Keratinocyte (primary cell): ENCODE results near the gene SETD1B. TPM values are rescaled to one million over a fixed set of nuclear protein-coding genes. Genes with fewer than 3 reads are reported as not detected.

ENCODE experiments used
- DNase-seq: peaks from one replicate; pipeline ENCODE4 v3.0.0-alpha.2; 2011; ENCODE audit warnings: low read depth, missing footprints, low spot score
- FAIRE-seq: peaks from 2 replicates; lab custom pipeline; 2011; peaks lifted over from hg19 to GRCh38; lab: Jason Lieb, UNC
- H2AFZ ChIP-seq: 2 replicates; pipeline ENCODE4 v1.6.0; 2012; ENCODE audit warnings: low read length, control low read depth, inconsistent platforms; ENCODE audit not compliant: control insufficient read depth
- H3K27ac ChIP-seq: 2 replicates; pipeline ENCODE4 v1.5.1; 2011; ENCODE audit warnings: low read length; ENCODE audit not compliant: control insufficient read depth, insufficient read depth
- H3K27me3 ChIP-seq: 3 replicates; pipeline ENCODE4 v1.6.0; 2011; ENCODE audit warnings: low read length; ENCODE audit not compliant: control insufficient read depth, insufficient read depth; ENCODE audit errors: extremely low read depth
- H3K36me3 ChIP-seq, 2 experiments: 2 replicates in 1 of 2; 3 replicates in 1 of 2; pipeline ENCODE4 v1.5.1; 2011; ENCODE audit warnings: low read length in 2 of 2, mild to moderate bottlenecking in 1 of 2; ENCODE audit not compliant: control insufficient read depth in 2 of 2, insufficient read depth in 2 of 2; ENCODE audit errors: extremely low read depth in 1 of 2
- H3K4me1 ChIP-seq: 3 replicates; pipeline ENCODE4 v1.5.1; 2011; ENCODE audit warnings: low read length; ENCODE audit not compliant: control insufficient read depth, insufficient read depth; ENCODE audit errors: extremely low read depth
- H3K4me2 ChIP-seq: 3 replicates; pipeline ENCODE4 v1.6.0; 2011; ENCODE audit warnings: low read depth, low read length; ENCODE audit not compliant: control insufficient read depth, insufficient read depth; ENCODE audit errors: extremely low read depth
- H3K4me3 ChIP-seq, 3 experiments: fragments of 200-600 bp in 1 of 3; sonication (generic) in 1 of 3; 2 replicates in 2 of 3; 3 replicates in 1 of 3; pipeline ENCODE4 v1.5.1; 2011 to 2016; ENCODE audit warnings: low read length in 3 of 3, mild to moderate bottlenecking in 3 of 3, control low read depth in 2 of 3, inconsistent platforms in 1 of 3, low read depth in 1 of 3, mixed read lengths in 1 of 3, mixed run types in 1 of 3, moderate library complexity in 1 of 3; ENCODE audit not compliant: control insufficient read depth in 2 of 3, insufficient read depth in 2 of 3; ENCODE audit errors: extremely low read depth in 1 of 3
- H3K79me2 ChIP-seq: 2 replicates; pipeline ENCODE4 v1.6.0; 2012; ENCODE audit warnings: low read length; ENCODE audit not compliant: control insufficient read depth, insufficient read depth
- H3K9ac ChIP-seq: 3 replicates; pipeline ENCODE4 v1.6.0; 2011; ENCODE audit warnings: low read length; ENCODE audit not compliant: control insufficient read depth, insufficient read depth; ENCODE audit errors: extremely low read depth
- H3K9me1 ChIP-seq: 3 replicates; pipeline ENCODE4 v1.6.0; 2011; ENCODE audit warnings: low read length; ENCODE audit not compliant: control insufficient read depth, insufficient read depth; ENCODE audit errors: extremely low read depth
- H3K9me3 ChIP-seq: 2 replicates; pipeline ENCODE4 v1.5.1; 2012; ENCODE audit warnings: low read depth, low read length; ENCODE audit not compliant: control insufficient read depth
- H4K20me1 ChIP-seq: 3 replicates; pipeline ENCODE4 v1.6.0; 2011; ENCODE audit warnings: low read length; ENCODE audit not compliant: control insufficient read depth, insufficient read depth; ENCODE audit errors: extremely low read depth
- CTCF ChIP-seq, 3 experiments: IDR thresholded peaks in 1 of 3; conservative IDR thresholded peaks in 1 of 3; optimal IDR thresholded peaks in 1 of 3; 2 replicates in 2 of 3; 3 replicates in 1 of 3; pipeline versions ENCODE3 to v1.5.1; 2011; ENCODE audit warnings: low read length in 3 of 3, mild to moderate bottlenecking in 3 of 3, moderate library complexity in 2 of 3, control low read depth in 1 of 3, inconsistent platforms in 1 of 3; ENCODE audit not compliant: insufficient read depth in 2 of 3; ENCODE audit errors: extremely low read depth in 1 of 3
- EZH2 ChIP-seq: IDR thresholded peaks from one replicate; pipeline ENCODE4 v1.6.1; 2012; ENCODE audit warnings: inconsistent platforms, mild to moderate bottlenecking, low read length, moderate library complexity
- dilution Hi-C: fragments of 300-500 bp; cut with MboI; formaldehyde crosslinking; loops from one replicate; pipeline ENCODE4 v1.7.0; 2020; ENCODE audit warnings: low sequenced_read_pairs; ENCODE audit not compliant: extremely low pct_ligation_motif_present
- polyA plus RNA-seq, 5 experiments: library from polyadenylated mRNA; depleted of rRNA in 3 of 5; stranded (reverse) in 3 of 5; stranded (forward) in 1 of 5; unstranded in 1 of 5; fragments of >200 nt; gene quantifications; 1 replicate in 1 of 5; 2 replicates in 3 of 5; 3 replicates in 1 of 5; pipeline versions ENCODE4 v1.2.1 to v1.2.3, GENCODE V29; 2011 to 2012; ENCODE audit warnings: missing spikeins in 2 of 5, low read depth in 1 of 5, low replicate concordance in 1 of 5

The SETD1B gene
- polyA plus RNA-seq, 1 donor (not counting 4 experiments of a cell fraction or from before 2014, with no cell fraction given) = 0.72 TPM

GRCh38 chr12:121796855-121797751 lies 6.7 kb upstream of the SETD1B start:
- no peaks in the 10 kb centered on the region for H3K9me3 ChIP-seq
- H3K9ac ChIP-seq = peak overlapping the region; percentile 98
- dilution Hi-C loops = no loop called here
- H3K27me3 ChIP-seq = no peaks in the 10 kb centered on the region
- FAIRE-seq (no peak), DNase-seq (no peak)
- H3K4me1 ChIP-seq = peaks cover 58% of the 10 kb centered on the region
- H3K9me1 ChIP-seq = no peaks in the 10 kb centered on the region
- no peak overlapping the region for H2AFZ ChIP-seq
- peak overlapping the region; percentile 9 to 46 (median 18) for H3K4me3 ChIP-seq
- H3K79me2 ChIP-seq = peaks cover 10% of the 10 kb centered on the region
- no peaks in the 10 kb centered on the region for H4K20me1 ChIP-seq
- peak overlapping the region; percentile 83 for H3K4me2 ChIP-seq
- H3K36me3 ChIP-seq = peaks cover 5 to 6% of the 10 kb centered on the region in 2 experiments
- H3K27ac ChIP-seq = peak overlapping the region; percentile 90
- TF ChIP-seq CTCF (optimal IDR thresholded peaks at IDR 0.05 in 1 of 3, IDR thresholded peaks at IDR 0.05 in 1 of 3, conservative IDR thresholded peaks at IDR 0.05 in 1 of 3; ENCODE audit: extremely low read depth in 1 of 3, insufficient read depth in 2 of 3, low read length in 3 of 3) (no peak), EZH2 (no peak)

- Histone ChIP-seq H3K9ac (peak overlapping the region; percentile 98), H3K79me2 (peaks cover 11% of the 10 kb centered on the region), H3K4me3 (peak overlapping the region; percentile 27 to 50 (median 31)), H3K4me2 (peak overlapping the region; percentile 83), H3K27ac (peak overlapping the region; percentile 90), H3K4me1 (peaks cover 57% of the 10 kb centered on the region), H2AFZ (no peak overlapping the region), H4K20me1 (no peaks in the 10 kb centered on the region), H3K27me3 (no peaks in the 10 kb centered on the region), H3K36me3 (peaks cover 5 to 6% of the 10 kb centered on the region in 2 experiments), H3K9me1 (no peaks in the 10 kb centered on the region), H3K9me3 (no peaks in the 10 kb centered on the region)
- FAIRE-seq (no peak), DNase-seq (no peak)
- TF ChIP-seq CTCF (optimal IDR thresholded peaks at IDR 0.05 in 1 of 3, IDR thresholded peaks at IDR 0.05 in 1 of 3, conservative IDR thresholded peaks at IDR 0.05 in 1 of 3; ENCODE audit: extremely low read depth in 1 of 3, insufficient read depth in 2 of 3, low read length in 3 of 3) (no peak), EZH2 (no peak)
- dilution Hi-C loops = no loop called here
These were observed 5.6 kb upstream of the SETD1B start for GRCh38 chr12:121797937-121798786.
